HEK293T (cell line): ENCODE results near the gene RNF2.
A peak's percentile ranks its signal among the peaks of the same experiment; 100 is the strongest.

Experiments used
- CTCF ChIA-PET: fragments of 350-600 bp; formaldehyde crosslinking; extraction: SDS; loops from one replicate; lab custom pipeline; 2021; ENCODE audit warnings: antibody characterized with exemption, inconsistent platforms; lab: Yijun Ruan, JAX
- POLR2A ChIA-PET: fragments of 350-600 bp; formaldehyde crosslinking; extraction: SDS; loops from one replicate; lab custom pipeline; 2020; ENCODE audit warnings: antibody characterized with exemption, inconsistent platforms; lab: Yijun Ruan, JAX
- DNase-seq: peaks from one replicate; pipeline ENCODE4 v3.0.0; 2012; ENCODE audit warnings: mixed read lengths; ENCODE audit errors: extremely low spot score
- ARNT ChIP-seq: fragments of 450-650 bp; IDR thresholded peaks from 2 replicates; pipeline ENCODE4 v1.6.1; 2017; ENCODE audit warnings: mild to moderate bottlenecking
- BHLHE40 ChIP-seq: fragments of 450-650 bp; IDR thresholded peaks from 2 replicates; pipeline ENCODE4 v1.6.1; 2016; ENCODE audit warnings: mild to moderate bottlenecking, moderate library complexity, borderline replicate concordance
- CTBP1 ChIP-seq: fragments of 450-650 bp; IDR thresholded peaks from 2 replicates; pipeline ENCODE4 v1.6.1; 2016; ENCODE audit warnings: borderline replicate concordance
- ELF4 ChIP-seq: fragments of 450-650 bp; IDR thresholded peaks from 2 replicates; pipeline ENCODE4 v1.6.1; 2017; ENCODE audit warnings: antibody characterized with exemption
- FOXA1 ChIP-seq: fragments of 450-650 bp; IDR thresholded peaks from 2 replicates; pipeline ENCODE4 v1.6.1; 2016; ENCODE audit warnings: mild to moderate bottlenecking
- FOXK2 ChIP-seq: fragments of 450-650 bp; IDR thresholded peaks from 2 replicates; pipeline ENCODE4 v1.6.1; 2016; ENCODE audit warnings: mild to moderate bottlenecking
- FOXM1 ChIP-seq: fragments of 450-650 bp; IDR thresholded peaks from 2 replicates; pipeline ENCODE4 v1.6.1; 2017; ENCODE audit warnings: mild to moderate bottlenecking, borderline replicate concordance
- HDGF ChIP-seq: fragments of 450-650 bp; IDR thresholded peaks from 2 replicates; pipeline ENCODE4 v1.6.1; 2017; ENCODE audit warnings: antibody characterized with exemption, borderline replicate concordance
- L3MBTL2 ChIP-seq: fragments of 450-650 bp; conservative IDR thresholded peaks from 2 replicates; pipeline ENCODE4 v1.6.1; 2016; ENCODE audit warnings: mild to moderate bottlenecking
- LEF1 ChIP-seq: fragments of 450-650 bp; IDR thresholded peaks from 2 replicates; pipeline ENCODE4 v1.6.1; 2017; ENCODE audit warnings: mild to moderate bottlenecking, borderline replicate concordance
- NFRKB ChIP-seq: fragments of 450-650 bp; IDR thresholded peaks from 2 replicates; pipeline ENCODE4 v1.6.1; 2016; ENCODE audit warnings: mild to moderate bottlenecking, moderate library complexity
- PKNOX1 ChIP-seq: fragments of 450-650 bp; IDR thresholded peaks from 2 replicates; pipeline ENCODE4 v1.6.1; 2016
- SP1 ChIP-seq: fragments of 450-650 bp; IDR thresholded peaks from 2 replicates; pipeline ENCODE4 v1.6.1; 2017
- SUZ12 ChIP-seq: fragments of 450-650 bp; IDR thresholded peaks from 2 replicates; pipeline ENCODE4 v1.6.1; 2016; ENCODE audit warnings: mild to moderate bottlenecking
- TARDBP ChIP-seq: fragments of 450-650 bp; IDR thresholded peaks from 2 replicates; pipeline ENCODE4 v1.6.1; 2016
- ZNF384 ChIP-seq: fragments of 450-650 bp; IDR thresholded peaks from 2 replicates; pipeline ENCODE4 v1.6.1; 2016

The RNF2 gene

GRCh38 chr1:185035258-185035657 is 10.1 kb upstream of the RNF2 start:
- ChIA-PET CTCF (no interaction called here), POLR2A (no interaction called here)
- no peak for DNase-seq
- TF ChIP-seq FOXM1 (no peak), FOXA1 (no peak), HDGF (no peak), FOXK2 (no peak), ZNF384 (no peak), TARDBP (no peak), L3MBTL2 (no peak), SP1 (no peak)

- ChIA-PET CTCF (interaction anchor here (0.8 kb wide), 1 partner anchor 131 kb away, joined by 3 read pairs; no protein-coding TSS in a partner anchor), POLR2A (no interaction called here)
- no peak for TF ChIP-seq ELF4
- no peak for TF ChIP-seq SP1
- no peak for TF ChIP-seq HDGF
- no peak for TF ChIP-seq FOXA1
- no peak for TF ChIP-seq ZNF384
- TF ChIP-seq FOXK2: no peak
- no peak for TF ChIP-seq CTBP1
- no peak for TF ChIP-seq SUZ12
- TF ChIP-seq ARNT: no peak
- no peak for TF ChIP-seq LEF1
- TF ChIP-seq PKNOX1: no peak
- DNase-seq: no peak
Observed at GRCh38 chr1:185038813-185039376, 6.5 kb upstream of the RNF2 start.

GRCh38 chr1:185039726-185040407 is 5.5 kb upstream of the RNF2 start:
- no peak for DNase-seq
- TF ChIP-seq TARDBP (no peak), BHLHE40 (no peak), HDGF (no peak), SUZ12 (no peak), ARNT (no peak), SP1 (no peak), CTBP1 (no peak), FOXM1 (no peak), ZNF384 (no peak), L3MBTL2 (no peak), LEF1 (no peak), PKNOX1 (no peak)
- ChIA-PET POLR2A (no interaction called here), CTCF (no interaction called here)

- POLR2A ChIA-PET: no interaction called here
- TF ChIP-seq PKNOX1 (peak; percentile 72), BHLHE40 (no peak)
- CTCF ChIA-PET: no interaction called here
- no peak for DNase-seq
Observed at GRCh38 chr1:185040408-185040735, 5.0 kb upstream of the RNF2 start.

- TF ChIP-seq LEF1 (no peak), BHLHE40 (no peak), SUZ12 (no peak), ELF4 (no peak), CTBP1 (no peak), SP1 (no peak), HDGF (no peak), TARDBP (no peak), ZNF384 (no peak)
- ChIA-PET POLR2A (no interaction called here), CTCF (no interaction called here)
- no peak for DNase-seq
Observed at GRCh38 chr1:185041742-185042141, 3.6 kb upstream of the RNF2 start.

GRCh38 chr1:185042737-185043136 is 2.6 kb upstream of the RNF2 start:
- CTCF ChIA-PET: no interaction called here
- POLR2A ChIA-PET: no interaction called here
- no peak for TF ChIP-seq FOXA1
- no peak for TF ChIP-seq NFRKB
- TF ChIP-seq L3MBTL2: no peak
- TF ChIP-seq PKNOX1: no peak
- TF ChIP-seq FOXM1: no peak
- TF ChIP-seq FOXK2: no peak
- TF ChIP-seq BHLHE40: no peak
- no peak for TF ChIP-seq ZNF384
- no peak for TF ChIP-seq SUZ12
- no peak for TF ChIP-seq LEF1
- TF ChIP-seq ELF4: no peak
- no peak for TF ChIP-seq CTBP1
- no peak for TF ChIP-seq SP1
- TF ChIP-seq TARDBP: no peak
- DNase-seq: no peak
